DOHH2 (cell line): Measurements from ENCODE around the gene NSMCE3.

Experiments used
- H3F3A ChIP-seq: fragments of 200-600 bp; sonication (generic), shearing (Covaris generic); 2 replicates; pipeline ENCODE4 v1.6.0; 2016; ENCODE audit warnings: antibody characterized with exemption, mild to moderate bottlenecking; ENCODE audit not compliant: control insufficient read depth, insufficient read depth
- H3K27ac ChIP-seq: fragments of 200-600 bp; sonication (generic); 2 replicates; pipeline ENCODE4 v1.5.1; 2014; ENCODE audit warnings: low read depth, mild to moderate bottlenecking, low read length, moderate library complexity
- H3K27me3 ChIP-seq: fragments of 200-600 bp; sonication (generic); 2 replicates; pipeline ENCODE4 v1.6.1; 2014; ENCODE audit warnings: mild to moderate bottlenecking, low read length, mixed read lengths; ENCODE audit not compliant: control insufficient read depth
- H3K36me3 ChIP-seq: fragments of 200-600 bp; sonication (generic); 2 replicates; pipeline ENCODE4 v1.6.1; 2014; ENCODE audit warnings: mild to moderate bottlenecking, low read length, moderate library complexity, mixed read lengths; ENCODE audit not compliant: control insufficient read depth
- H3K4me1 ChIP-seq: fragments of 200-600 bp; sonication (generic); 2 replicates; pipeline ENCODE4 v1.6.1; 2014; ENCODE audit warnings: mild to moderate bottlenecking, low read length, mixed read lengths; ENCODE audit not compliant: control insufficient read depth
- H3K4me2 ChIP-seq: fragments of 200-600 bp; sonication (generic); 2 replicates; pipeline ENCODE4 v1.6.0; 2014; ENCODE audit warnings: mild to moderate bottlenecking, low read length, moderate library complexity
- H3K4me3 ChIP-seq: fragments of 200-600 bp; sonication (generic); 2 replicates; pipeline ENCODE4 v1.5.1; 2014; ENCODE audit warnings: mild to moderate bottlenecking, low read length, mixed read lengths
- H3K79me2 ChIP-seq: fragments of 200-600 bp; sonication (generic); 2 replicates; pipeline ENCODE4 v1.6.1; 2014; ENCODE audit warnings: mild to moderate bottlenecking, low read length, mixed read lengths; ENCODE audit not compliant: control insufficient read depth
- H3K9me2 ChIP-seq: fragments of 200-600 bp; sonication (generic); replicated peaks from 2 replicates; pipeline ENCODE4 v1.6.1; 2014; ENCODE audit warnings: mild to moderate bottlenecking, low read length, mixed read lengths; ENCODE audit not compliant: control insufficient read depth
- H3K9me3 ChIP-seq: fragments of 200-600 bp; sonication (generic); 2 replicates; pipeline ENCODE4 v1.6.1; 2014; ENCODE audit warnings: antibody characterized with exemption, low read length, mixed read lengths; ENCODE audit not compliant: control insufficient read depth, insufficient read depth
- H4K20me1 ChIP-seq: fragments of 200-600 bp; sonication (generic); 2 replicates; pipeline ENCODE4 v1.6.0; 2014; ENCODE audit warnings: low read depth, mild to moderate bottlenecking, antibody characterized with exemption, low read length, moderate library complexity; ENCODE audit not compliant: control insufficient read depth, insufficient read depth
- EZH2phosphoT487 ChIP-seq: fragments of 200-600 bp; sonication (generic); IDR thresholded peaks from 2 replicates; pipeline ENCODE4 v1.6.1; 2017; ENCODE audit warnings: borderline replicate concordance, mild to moderate bottlenecking, antibody characterized with exemption, low read length, moderate library complexity, mixed read lengths
- TF ChIP-seq, protein P1 (sequence below): fragments of 200-600 bp; sonication (generic); IDR thresholded peaks from one replicate; pipeline ENCODE4 v1.5.1; 2014; ENCODE audit warnings: antibody characterized with exemption, mild to moderate bottlenecking, low read depth, low read length; ENCODE audit not compliant: poor library complexity, severe bottlenecking

The NSMCE3 gene

DNA sequence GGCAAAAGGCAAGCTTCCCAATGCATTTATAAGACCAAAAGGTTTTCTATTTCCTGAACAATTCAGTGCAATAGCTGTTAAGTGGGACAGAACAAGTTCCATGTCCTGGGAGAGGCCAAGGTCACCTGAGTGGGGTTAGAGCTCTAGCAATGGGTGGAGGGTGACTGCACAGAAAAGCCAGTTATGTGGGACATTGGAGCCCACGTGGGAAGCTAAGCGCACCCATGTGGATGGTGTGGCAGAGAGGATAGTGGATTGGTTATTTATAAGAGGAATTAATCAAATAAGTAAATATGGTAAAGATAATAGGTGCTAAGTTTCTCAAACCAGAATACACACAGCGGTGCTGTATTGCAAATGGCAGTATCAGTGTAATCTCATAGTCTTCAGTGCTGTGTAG, 6.3 kb downstream of the NSMCE3 start:
- H3K79me2 ChIP-seq = peaks cover 28% of the 10 kb centered on the region
- TF ChIP-seq, protein P1, sequence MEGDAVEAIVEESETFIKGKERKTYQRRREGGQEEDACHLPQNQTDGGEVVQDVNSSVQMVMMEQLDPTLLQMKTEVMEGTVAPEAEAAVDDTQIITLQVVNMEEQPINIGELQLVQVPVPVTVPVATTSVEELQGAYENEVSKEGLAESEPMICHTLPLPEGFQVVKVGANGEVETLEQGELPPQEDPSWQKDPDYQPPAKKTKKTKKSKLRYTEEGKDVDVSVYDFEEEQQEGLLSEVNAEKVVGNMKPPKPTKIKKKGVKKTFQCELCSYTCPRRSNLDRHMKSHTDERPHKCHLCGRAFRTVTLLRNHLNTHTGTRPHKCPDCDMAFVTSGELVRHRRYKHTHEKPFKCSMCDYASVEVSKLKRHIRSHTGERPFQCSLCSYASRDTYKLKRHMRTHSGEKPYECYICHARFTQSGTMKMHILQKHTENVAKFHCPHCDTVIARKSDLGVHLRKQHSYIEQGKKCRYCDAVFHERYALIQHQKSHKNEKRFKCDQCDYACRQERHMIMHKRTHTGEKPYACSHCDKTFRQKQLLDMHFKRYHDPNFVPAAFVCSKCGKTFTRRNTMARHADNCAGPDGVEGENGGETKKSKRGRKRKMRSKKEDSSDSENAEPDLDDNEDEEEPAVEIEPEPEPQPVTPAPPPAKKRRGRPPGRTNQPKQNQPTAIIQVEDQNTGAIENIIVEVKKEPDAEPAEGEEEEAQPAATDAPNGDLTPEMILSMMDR = no peak
- no peak for TF ChIP-seq EZH2phosphoT487
- H3K9me2 ChIP-seq = no peaks in the 10 kb centered on the region

DNA sequence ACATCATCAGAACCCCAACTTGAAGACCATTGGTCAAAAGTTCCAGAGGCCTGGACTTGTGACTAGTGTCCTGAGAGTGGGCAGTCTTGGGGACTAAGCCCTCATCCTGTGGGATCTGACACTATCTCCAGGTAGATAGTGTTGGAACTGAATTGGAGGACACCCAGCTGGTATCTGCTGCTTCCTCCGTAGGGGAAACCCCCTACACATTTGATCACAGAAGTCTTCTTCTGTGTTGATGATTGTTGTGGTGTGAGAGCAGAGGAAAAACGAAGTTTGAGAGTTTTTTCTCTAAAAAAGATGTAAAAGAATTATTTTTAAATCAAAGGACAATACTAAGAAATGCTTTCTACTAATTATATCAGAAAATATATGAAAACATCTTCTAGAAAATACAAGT, 6.9 kb downstream of the NSMCE3 start:
- no peaks in the 10 kb centered on the region for H3F3A ChIP-seq
- no peaks in the 10 kb centered on the region for H3K9me3 ChIP-seq
- no peaks in the 10 kb centered on the region for H3K27me3 ChIP-seq
- H3K9me2 ChIP-seq = no peaks in the 10 kb centered on the region
- peaks cover 17% of the 10 kb centered on the region for H3K4me1 ChIP-seq
- TF ChIP-seq, protein P1 = no peak
- no peak for TF ChIP-seq EZH2phosphoT487
- no peak overlapping the region for H3K4me2 ChIP-seq
- no peak overlapping the region for H3K4me3 ChIP-seq
- H4K20me1 ChIP-seq = peaks cover 1% of the 10 kb centered on the region
- H3K27ac ChIP-seq = no peak overlapping the region
- H3K79me2 ChIP-seq = peaks cover 22% of the 10 kb centered on the region
- H3K36me3 ChIP-seq = peaks cover 10% of the 10 kb centered on the region

More for the DNA sequence above, 6.3 kb downstream of the NSMCE3 start:
- H3K9me3 ChIP-seq = no peaks in the 10 kb centered on the region
- peaks cover 4% of the 10 kb centered on the region for H4K20me1 ChIP-seq
- H3K4me1 ChIP-seq = peaks cover 20% of the 10 kb centered on the region
- peaks cover 10% of the 10 kb centered on the region for H3K36me3 ChIP-seq
- H3F3A ChIP-seq = no peaks in the 10 kb centered on the region
- no peak overlapping the region for H3K4me2 ChIP-seq
- H3K27me3 ChIP-seq = no peaks in the 10 kb centered on the region
- no peak overlapping the region for H3K27ac ChIP-seq
- H3K4me3 ChIP-seq = no peak overlapping the region

DNA sequence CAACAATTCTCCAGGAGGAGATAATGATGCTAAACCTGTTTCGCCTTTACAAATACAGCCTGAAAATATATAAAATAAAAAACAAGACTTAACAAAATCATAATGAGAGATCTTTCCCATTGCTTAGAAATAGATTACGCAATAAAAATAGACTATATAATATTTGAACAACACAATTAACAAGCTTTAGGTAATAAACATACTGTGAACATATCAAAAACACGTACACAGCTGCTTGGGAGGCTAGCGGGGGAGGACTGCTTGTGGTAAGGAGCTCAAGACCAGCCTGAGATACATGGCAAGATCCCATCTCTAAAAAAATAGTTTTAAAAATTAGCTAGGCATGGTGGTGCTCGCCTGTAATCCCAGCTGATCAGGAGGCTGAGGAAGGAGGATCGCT, 8.7 kb downstream of the NSMCE3 start:
- H3K27me3 ChIP-seq = no peaks in the 10 kb centered on the region
- no peak overlapping the region for H3K4me2 ChIP-seq
- H3K79me2 ChIP-seq = peaks cover 4% of the 10 kb centered on the region
- TF ChIP-seq EZH2phosphoT487 = no peak
- TF ChIP-seq, protein P1 = no peak
- H3K9me2 ChIP-seq = no peaks in the 10 kb centered on the region
- no peak overlapping the region for H3K4me3 ChIP-seq
- peaks cover under 1% of the 10 kb centered on the region for H3K4me1 ChIP-seq
- H4K20me1 ChIP-seq = no peaks in the 10 kb centered on the region; the same call in 1 of the 2 replicates
- H3K27ac ChIP-seq = no peak overlapping the region
- peaks cover 2% of the 10 kb centered on the region; the same call in 1 of the 2 replicates for H3K36me3 ChIP-seq
- H3K9me3 ChIP-seq = no peaks in the 10 kb centered on the region
- no peaks in the 10 kb centered on the region for H3F3A ChIP-seq
